Ectodermal cell (in vitro differentiated cells): ENCODE measurements around the gene ALX1.

ENCODE experiments used
- H3K27ac ChIP-seq: 2 replicates; pipeline ENCODE4 v1.7.0; 2013; ENCODE audit warnings: mild to moderate bottlenecking, low read depth, low read length; ENCODE audit not compliant: insufficient read depth, poor library complexity, severe bottlenecking
- H3K27me3 ChIP-seq: 2 replicates; pipeline ENCODE4 v1.7.0; 2013; ENCODE audit warnings: mild to moderate bottlenecking, low read length; ENCODE audit not compliant: insufficient read depth, control insufficient read depth, poor library complexity, severe bottlenecking
- H3K36me3 ChIP-seq: one replicate; pipeline ENCODE4 v1.7.0; 2013; ENCODE audit warnings: low read length; ENCODE audit not compliant: control insufficient read depth, insufficient read depth
- H3K4me1 ChIP-seq: one replicate; pipeline ENCODE4 v1.7.0; 2013; ENCODE audit warnings: low read length; ENCODE audit not compliant: control insufficient read depth, insufficient read depth
- H3K4me3 ChIP-seq: 2 replicates; pipeline ENCODE4 v1.7.0; 2013; ENCODE audit warnings: low read depth, low read length, control low read depth; ENCODE audit not compliant: insufficient read depth
- H3K9me3 ChIP-seq: 2 replicates; pipeline ENCODE4 v1.7.0; 2013; ENCODE audit warnings: mild to moderate bottlenecking, low read length, moderate library complexity; ENCODE audit not compliant: control insufficient read depth
- WGBS, 2 experiments: methylation state at CpG; one replicate each; pipeline ENCODE4 v1.1.7; 2013; ENCODE audit warnings: missing lambda C conversion rate in 2 of 2; 5-methylcytosine and 5-hydroxymethylcytosine counted together

Gene ALX1

GRCh38 chr12:85348779-85349178 lies 68.8 kb downstream of the ALX1 start:
- H3K9me3 ChIP-seq = no peaks in the 10 kb centered on the region
- 88 to 93% methylated on average over 1 of the region's 1 CpG for WGBS, 2 experiments
- H3K27me3 ChIP-seq = no peaks in the 10 kb centered on the region
- no peaks in the 10 kb centered on the region for H3K36me3 ChIP-seq
- H3K4me3 ChIP-seq = no peak overlapping the region
- no peak overlapping the region for H3K27ac ChIP-seq
- no peaks in the 10 kb centered on the region for H3K4me1 ChIP-seq

- Histone ChIP-seq H3K4me3 (no peak overlapping the region), H3K27me3 (no peaks in the 10 kb centered on the region), H3K4me1 (no peaks in the 10 kb centered on the region), H3K27ac (no peak overlapping the region), H3K36me3 (no peaks in the 10 kb centered on the region), H3K9me3 (no peaks in the 10 kb centered on the region)
These were observed 70.3 kb downstream of the ALX1 start for GRCh38 chr12:85350356-85350755.
